Fibroblast of lung (primary cell): Measurements from ENCODE around the gene ORC1.

Source experiments
- EZH2 ChIP-seq: IDR thresholded peaks from 2 replicates; pipeline ENCODE4 v1.5.1; 2012; ENCODE audit warnings: low read length, control low read depth, mild to moderate bottlenecking; ENCODE audit errors: missing control alignments
- TF ChIP-seq, protein P1 (sequence below), 2 donors: IDR thresholded peaks in 1 of 2; conservative IDR thresholded peaks in 1 of 2; 1 replicate in 1 of 2; 2 replicates in 1 of 2; pipeline ENCODE4 v1.5.1; 2011 to 2012; ENCODE audit warnings: low read length in 2 of 2, control low read depth in 1 of 2, inconsistent platforms in 1 of 2, low read depth in 1 of 2, mild to moderate bottlenecking in 1 of 2

DNA sequence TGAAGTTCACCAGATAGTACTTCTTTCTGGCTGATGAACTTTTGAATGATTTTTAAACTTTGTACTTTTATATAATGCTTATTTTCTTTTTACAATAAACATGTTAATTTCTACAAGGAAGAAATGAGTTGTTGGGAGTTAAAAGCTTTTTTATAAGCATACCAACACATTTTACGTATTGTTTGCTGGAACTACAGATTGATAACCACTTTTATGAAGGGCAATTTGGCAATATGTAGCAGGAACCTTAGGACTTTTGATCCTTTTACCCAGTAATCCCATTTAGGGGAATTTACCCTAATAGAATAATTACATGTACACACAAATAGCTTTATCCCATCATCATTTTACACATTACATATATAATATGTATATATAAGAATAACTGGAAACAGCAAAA lies 16.5 kb upstream of the ORC1 start:
- TF ChIP-seq, protein P1, sequence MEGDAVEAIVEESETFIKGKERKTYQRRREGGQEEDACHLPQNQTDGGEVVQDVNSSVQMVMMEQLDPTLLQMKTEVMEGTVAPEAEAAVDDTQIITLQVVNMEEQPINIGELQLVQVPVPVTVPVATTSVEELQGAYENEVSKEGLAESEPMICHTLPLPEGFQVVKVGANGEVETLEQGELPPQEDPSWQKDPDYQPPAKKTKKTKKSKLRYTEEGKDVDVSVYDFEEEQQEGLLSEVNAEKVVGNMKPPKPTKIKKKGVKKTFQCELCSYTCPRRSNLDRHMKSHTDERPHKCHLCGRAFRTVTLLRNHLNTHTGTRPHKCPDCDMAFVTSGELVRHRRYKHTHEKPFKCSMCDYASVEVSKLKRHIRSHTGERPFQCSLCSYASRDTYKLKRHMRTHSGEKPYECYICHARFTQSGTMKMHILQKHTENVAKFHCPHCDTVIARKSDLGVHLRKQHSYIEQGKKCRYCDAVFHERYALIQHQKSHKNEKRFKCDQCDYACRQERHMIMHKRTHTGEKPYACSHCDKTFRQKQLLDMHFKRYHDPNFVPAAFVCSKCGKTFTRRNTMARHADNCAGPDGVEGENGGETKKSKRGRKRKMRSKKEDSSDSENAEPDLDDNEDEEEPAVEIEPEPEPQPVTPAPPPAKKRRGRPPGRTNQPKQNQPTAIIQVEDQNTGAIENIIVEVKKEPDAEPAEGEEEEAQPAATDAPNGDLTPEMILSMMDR (conservative IDR thresholded peaks at IDR 0.05 in 1 of 2, IDR thresholded peaks at IDR 0.05 in 1 of 2; ENCODE audit: low read depth in 1 of 2, low read length in 2 of 2), result no peak
- no peak for TF ChIP-seq EZH2
